H9 (cell line): ENCODE measurements around the gene DIPK1C. TPM values are rescaled to one million over a fixed set of nuclear protein-coding genes. Genes with fewer than 3 reads are reported as not detected.

Experiments
- DNase-seq: peaks from one replicate; pipeline ENCODE4 v3.0.0-alpha.2; 2017
- H2AFZ ChIP-seq: one replicate; pipeline ENCODE4 v1.6.1; 2013; ENCODE audit warnings: mild to moderate bottlenecking, low read length, control low read depth, moderate library complexity
- H2AK5ac ChIP-seq: 2 replicates; pipeline ENCODE4 v1.6.1; 2013; ENCODE audit warnings: low read length, control low read depth, mixed read lengths; ENCODE audit not compliant: insufficient read length
- H2BK120ac ChIP-seq: one replicate; pipeline ENCODE4 v1.6.1; 2013; ENCODE audit warnings: low read depth, mild to moderate bottlenecking, low read length, control low read depth, inconsistent platforms; ENCODE audit not compliant: poor library complexity, severe bottlenecking
- H2BK12ac ChIP-seq: 2 replicates; pipeline ENCODE4 v1.6.1; 2013; ENCODE audit warnings: low read length, control low read depth, mixed read lengths, low read depth; ENCODE audit not compliant: insufficient read length
- H2BK15ac ChIP-seq: 2 replicates; pipeline ENCODE4 v1.6.1; 2013; ENCODE audit warnings: low read depth, low read length, control low read depth
- H2BK20ac ChIP-seq: one replicate; pipeline ENCODE4 v1.6.1; 2013; ENCODE audit warnings: low read depth, mild to moderate bottlenecking, low read length, control low read depth, inconsistent platforms; ENCODE audit not compliant: poor library complexity, severe bottlenecking
- H2BK5ac ChIP-seq: 2 replicates; pipeline ENCODE4 v1.6.1; 2013; ENCODE audit warnings: low read length, control low read depth, mixed read lengths; ENCODE audit not compliant: insufficient read length
- H3K14ac ChIP-seq: 2 replicates; pipeline ENCODE4 v1.6.1; 2013; ENCODE audit warnings: low read length, control low read depth; ENCODE audit not compliant: insufficient read depth
- H3K18ac ChIP-seq: 2 replicates; pipeline ENCODE4 v1.6.1; 2013; ENCODE audit warnings: low read depth, mild to moderate bottlenecking, mixed read lengths, low read length, control low read depth; ENCODE audit not compliant: insufficient read length
- H3K23ac ChIP-seq: 2 replicates; pipeline ENCODE4 v1.6.1; 2013; ENCODE audit warnings: low read length, control low read depth, mixed read lengths, low read depth; ENCODE audit not compliant: insufficient read length
- H3K23me2 ChIP-seq: 2 replicates; pipeline ENCODE4 v1.6.1; 2013; ENCODE audit warnings: low read depth, mild to moderate bottlenecking, mixed read lengths, low read length, control low read depth; ENCODE audit not compliant: insufficient read length, poor library complexity, severe bottlenecking
- H3K27ac ChIP-seq: 2 replicates; pipeline ENCODE4 v1.5.1; 2013; ENCODE audit warnings: low read length, control low read depth, mixed read lengths, low read depth; ENCODE audit not compliant: insufficient read length
- H3K27me3 ChIP-seq: 2 replicates; pipeline ENCODE4 v1.6.1; 2013; ENCODE audit warnings: low read length, control low read depth, inconsistent platforms; ENCODE audit not compliant: insufficient read depth
- H3K4ac ChIP-seq: 2 replicates; pipeline ENCODE4 v1.6.1; 2013; ENCODE audit warnings: low read depth, mild to moderate bottlenecking, control low read depth, inconsistent platforms, low read length, moderate library complexity
- H3K4me1 ChIP-seq: 2 replicates; pipeline ENCODE4 v1.6.1; 2013; ENCODE audit warnings: low read length, control low read depth, inconsistent platforms; ENCODE audit not compliant: insufficient read depth
- H3K4me2 ChIP-seq: 2 replicates; pipeline ENCODE4 v1.6.1; 2013; ENCODE audit warnings: low read length, control low read depth, mixed read lengths; ENCODE audit not compliant: insufficient read length, insufficient read depth
- H3K56ac ChIP-seq: 2 replicates; pipeline ENCODE4 v1.6.1; 2013; ENCODE audit warnings: low read depth, mild to moderate bottlenecking, mixed read lengths, low read length, control low read depth; ENCODE audit not compliant: insufficient read length
- H3K79me1 ChIP-seq: 2 replicates; pipeline ENCODE4 v1.6.1; 2013; ENCODE audit warnings: low read depth, mild to moderate bottlenecking, moderate library complexity, low read length, control low read depth, inconsistent platforms; ENCODE audit not compliant: insufficient read depth, poor library complexity, severe bottlenecking
- H3K79me2 ChIP-seq: 2 replicates; pipeline ENCODE4 v1.6.1; 2013; ENCODE audit warnings: low read length, control low read depth, inconsistent platforms; ENCODE audit not compliant: insufficient read depth
- H3K9ac ChIP-seq: 2 replicates; pipeline ENCODE4 v1.6.1; 2013; ENCODE audit warnings: low read length, control low read depth, mixed read lengths; ENCODE audit not compliant: insufficient read length; ENCODE audit errors: extremely low read depth
- H3K9me3 ChIP-seq: one replicate; pipeline ENCODE4 v1.6.1; 2013; ENCODE audit warnings: low read depth, low read length, inconsistent platforms; ENCODE audit not compliant: control insufficient read depth
- H3T11ph ChIP-seq: one replicate; pipeline ENCODE4 v1.6.1; 2013; ENCODE audit warnings: mild to moderate bottlenecking, low read length, control low read depth, inconsistent platforms
- H4K20me1 ChIP-seq: one replicate; pipeline ENCODE4 v1.6.1; 2013; ENCODE audit not compliant: control insufficient read depth, insufficient read length, insufficient read depth
- H4K5ac ChIP-seq: 2 replicates; pipeline ENCODE4 v1.6.1; 2013; ENCODE audit warnings: low read depth, mild to moderate bottlenecking, mixed read lengths, low read length, control low read depth; ENCODE audit not compliant: insufficient read length
- H4K8ac ChIP-seq: replicated peaks from 2 replicates; pipeline ENCODE4 v1.6.1; 2013; ENCODE audit warnings: low read length, control low read depth, mixed read lengths, low read depth; ENCODE audit not compliant: insufficient read length
- H4K91ac ChIP-seq: 2 replicates; pipeline ENCODE4 v1.6.1; 2013; ENCODE audit warnings: low read depth, mild to moderate bottlenecking, moderate library complexity, mixed read lengths, low read length, control low read depth; ENCODE audit not compliant: insufficient read length
- H3K27ac Mint-ChIP-seq, 3 experiments: 2 replicates in 2 of 3; 3 replicates in 1 of 3; pipeline ENCODE4 v1.8.0; 2020 to 2021; ENCODE audit warnings: mixed read lengths in 3 of 3, mild to moderate bottlenecking in 1 of 3, moderate library complexity in 1 of 3
- H3K27me3 Mint-ChIP-seq: 2 replicates; pipeline ENCODE4 v1.8.0; 2021; ENCODE audit warnings: low read depth, mild to moderate bottlenecking, moderate library complexity, mixed read lengths
- H3K36me3 Mint-ChIP-seq, 3 experiments: 2 replicates in 2 of 3; 3 replicates in 1 of 3; pipeline ENCODE4 v1.8.0; 2020 to 2021; ENCODE audit warnings: low read depth in 3 of 3, mixed read lengths in 3 of 3; ENCODE audit not compliant: insufficient read depth in 1 of 3
- H3K4me1 Mint-ChIP-seq, 2 experiments: 2 replicates each; pipeline ENCODE4 v1.8.0; 2020; ENCODE audit warnings: mixed read lengths in 2 of 2
- H3K4me3 Mint-ChIP-seq, 2 experiments: 2 replicates in 1 of 2; 3 replicates in 1 of 2; pipeline ENCODE4 v1.8.0; 2020 to 2021; ENCODE audit warnings: mild to moderate bottlenecking in 2 of 2, mixed read lengths in 2 of 2, moderate library complexity in 1 of 2
- H3K9me3 Mint-ChIP-seq, 2 experiments: 2 replicates in 1 of 2; 3 replicates in 1 of 2; pipeline ENCODE4 v1.8.0; 2020; ENCODE audit warnings: mild to moderate bottlenecking in 2 of 2, mixed read lengths in 2 of 2, moderate library complexity in 1 of 2
- WGBS: extraction: QIAGEN DNeasy Blood & Tissue Kit; methylation state at CpG from one replicate; pipeline ENCODE4 v1.1.7; 2013; ENCODE audit warnings: missing lambda C conversion rate, low lambda C conversion rate, mixed read lengths; ENCODE audit not compliant: insufficient read length; ENCODE audit errors: extremely low coverage; 5-methylcytosine and 5-hydroxymethylcytosine counted together
- total RNA-seq: library from RNA; stranded (reverse); gene quantifications from 2 replicates; pipeline ENCODE4 v1.2.1, GENCODE V29; 2021
- TF ChIP-seq, protein P1 (sequence below): fragments of 200-600 bp; sonication (generic); conservative IDR thresholded peaks from 3 replicates; pipeline ENCODE4 v1.8.0; 2021; ENCODE audit warnings: antibody characterized with exemption, mild to moderate bottlenecking

The DIPK1C gene
- total RNA-seq, 1 experiment from 2014 or later = not detected

DNA sequence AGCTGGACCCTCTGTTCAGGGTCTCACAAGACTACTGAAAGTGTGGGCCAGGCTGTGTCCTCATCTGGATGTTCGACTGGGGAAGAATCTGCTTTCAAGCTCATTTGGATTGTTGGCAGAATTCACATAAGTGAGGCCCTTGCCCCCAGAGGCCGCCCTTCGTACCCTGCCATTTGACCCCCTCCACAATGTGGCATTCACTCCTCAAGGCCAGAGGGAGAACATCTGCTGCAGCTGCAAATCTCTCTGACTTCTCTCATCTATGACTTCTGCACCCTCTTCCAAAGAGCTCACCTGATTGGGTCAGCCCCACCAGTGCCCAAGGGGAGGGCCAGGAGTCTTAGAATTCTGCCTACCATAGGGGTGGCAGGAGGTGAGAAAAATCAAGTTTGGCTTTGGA is 35.2 kb upstream of the DIPK1C start:
- Mint-ChIP-seq H3K4me1 (peaks cover 4 to 6% of the 10 kb centered on the region in 2 experiments), H3K4me3 (no peak overlapping the region), H3K27me3 (0 out of 2 replicates have a peak, but pooled peaks cover 1% of the 10 kb centered on the region), H3K27ac (no peak overlapping the region), H3K36me3 (peaks cover 0 to 5% (median 4%) of the 10 kb centered on the region in 3 experiments; a peak in 3 of 7 replicates), H3K9me3 (peaks cover 2 to 4% of the 10 kb centered on the region in 2 experiments; a peak in 3 of 5 replicates)
- Histone ChIP-seq H2BK12ac (no peak overlapping the region), H3K18ac (no peak overlapping the region), H3K27ac (no peak overlapping the region), H3K23ac (no peak overlapping the region), H3K79me2 (peaks cover 3% of the 10 kb centered on the region), H3K23me2 (peaks cover 7% of the 10 kb centered on the region), H2BK20ac (no peak overlapping the region), H4K20me1 (no peaks in the 10 kb centered on the region), H2AK5ac (no peak overlapping the region), H3K4ac (no peak overlapping the region), H3K27me3 (no peaks in the 10 kb centered on the region), H3T11ph (no peak overlapping the region), H3K9me3 (no peaks in the 10 kb centered on the region), H2BK120ac (no peak overlapping the region), H3K79me1 (no peaks in the 10 kb centered on the region), H2BK5ac (no peak overlapping the region), H2AFZ (no peak overlapping the region), H3K4me1 (no peaks in the 10 kb centered on the region), H3K56ac (no peak overlapping the region), H4K91ac (no peak overlapping the region), H3K4me2 (no peak overlapping the region), H4K8ac (no peak overlapping the region), H3K9ac (no peak overlapping the region), H4K5ac (no peak overlapping the region), H2BK15ac (no peak overlapping the region), H3K14ac (no peak overlapping the region)
- WGBS = no CpG with 5 or more reads among the region's 3 CpGs
- TF ChIP-seq, protein P1, sequence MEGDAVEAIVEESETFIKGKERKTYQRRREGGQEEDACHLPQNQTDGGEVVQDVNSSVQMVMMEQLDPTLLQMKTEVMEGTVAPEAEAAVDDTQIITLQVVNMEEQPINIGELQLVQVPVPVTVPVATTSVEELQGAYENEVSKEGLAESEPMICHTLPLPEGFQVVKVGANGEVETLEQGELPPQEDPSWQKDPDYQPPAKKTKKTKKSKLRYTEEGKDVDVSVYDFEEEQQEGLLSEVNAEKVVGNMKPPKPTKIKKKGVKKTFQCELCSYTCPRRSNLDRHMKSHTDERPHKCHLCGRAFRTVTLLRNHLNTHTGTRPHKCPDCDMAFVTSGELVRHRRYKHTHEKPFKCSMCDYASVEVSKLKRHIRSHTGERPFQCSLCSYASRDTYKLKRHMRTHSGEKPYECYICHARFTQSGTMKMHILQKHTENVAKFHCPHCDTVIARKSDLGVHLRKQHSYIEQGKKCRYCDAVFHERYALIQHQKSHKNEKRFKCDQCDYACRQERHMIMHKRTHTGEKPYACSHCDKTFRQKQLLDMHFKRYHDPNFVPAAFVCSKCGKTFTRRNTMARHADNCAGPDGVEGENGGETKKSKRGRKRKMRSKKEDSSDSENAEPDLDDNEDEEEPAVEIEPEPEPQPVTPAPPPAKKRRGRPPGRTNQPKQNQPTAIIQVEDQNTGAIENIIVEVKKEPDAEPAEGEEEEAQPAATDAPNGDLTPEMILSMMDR = no peak
- DNase-seq = no peak
